Measurements from ENCODE around the gene NEMP1. TPM values are rescaled to one million over a fixed set of nuclear protein-coding genes. Genes with fewer than 3 reads are reported as not detected.

Gene NEMP1
- total RNA-seq, 1 donor = 6.5 TPM

DNA sequence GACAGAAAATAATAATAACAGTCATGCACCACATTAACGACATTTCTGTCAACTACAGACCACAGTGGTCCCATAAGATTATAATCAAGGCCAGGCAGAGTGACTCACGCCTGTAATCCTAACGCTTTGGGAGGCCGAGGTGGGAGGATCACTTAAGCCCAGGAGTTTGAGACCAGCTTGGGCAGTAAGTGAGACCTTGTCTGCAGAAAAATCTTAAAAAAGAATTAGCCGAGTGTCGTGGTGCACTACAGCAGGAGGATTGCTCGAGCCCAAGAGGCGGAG lies 18.9 kb upstream of the NEMP1 start:
- peaks cover 72% of the 10 kb centered on the region for H3K36me3 ChIP-seq (ENCODE audit: insufficient read depth, low read length)
- H3K79me2 ChIP-seq (ENCODE audit: insufficient read depth, low read length) = peaks cover 12% of the 10 kb centered on the region
- no peak overlapping the region for H3K4me2 ChIP-seq (ENCODE audit: insufficient read depth, low read length)
- H2AFZ ChIP-seq (ENCODE audit: low read length) = no peak overlapping the region
- peaks cover 39% of the 10 kb centered on the region for H3K4me1 ChIP-seq (ENCODE audit: insufficient read depth, low read length)
- no peaks in the 10 kb centered on the region for H3K9me3 ChIP-seq (ENCODE audit: low read depth, low read length)
- no peaks in the 10 kb centered on the region for H3K27me3 ChIP-seq (ENCODE audit: insufficient read depth, low read length)
- DNase-seq (ENCODE audit: insufficient read length, low spot score, missing footprints) = peak; percentile 50
- no peak for TF ChIP-seq CTCF (IDR thresholded peaks at IDR 0.05; ENCODE audit: extremely low read depth, low read depth, low read length)
- peak overlapping the region; percentile 48 for H3K27ac ChIP-seq (ENCODE audit: low read depth, low read length)
- peaks cover 19% of the 10 kb centered on the region for H4K20me1 ChIP-seq (ENCODE audit: insufficient read depth, low read length)
- H3K4me3 ChIP-seq (ENCODE audit: insufficient read depth, low read length) = no peak overlapping the region

DNA sequence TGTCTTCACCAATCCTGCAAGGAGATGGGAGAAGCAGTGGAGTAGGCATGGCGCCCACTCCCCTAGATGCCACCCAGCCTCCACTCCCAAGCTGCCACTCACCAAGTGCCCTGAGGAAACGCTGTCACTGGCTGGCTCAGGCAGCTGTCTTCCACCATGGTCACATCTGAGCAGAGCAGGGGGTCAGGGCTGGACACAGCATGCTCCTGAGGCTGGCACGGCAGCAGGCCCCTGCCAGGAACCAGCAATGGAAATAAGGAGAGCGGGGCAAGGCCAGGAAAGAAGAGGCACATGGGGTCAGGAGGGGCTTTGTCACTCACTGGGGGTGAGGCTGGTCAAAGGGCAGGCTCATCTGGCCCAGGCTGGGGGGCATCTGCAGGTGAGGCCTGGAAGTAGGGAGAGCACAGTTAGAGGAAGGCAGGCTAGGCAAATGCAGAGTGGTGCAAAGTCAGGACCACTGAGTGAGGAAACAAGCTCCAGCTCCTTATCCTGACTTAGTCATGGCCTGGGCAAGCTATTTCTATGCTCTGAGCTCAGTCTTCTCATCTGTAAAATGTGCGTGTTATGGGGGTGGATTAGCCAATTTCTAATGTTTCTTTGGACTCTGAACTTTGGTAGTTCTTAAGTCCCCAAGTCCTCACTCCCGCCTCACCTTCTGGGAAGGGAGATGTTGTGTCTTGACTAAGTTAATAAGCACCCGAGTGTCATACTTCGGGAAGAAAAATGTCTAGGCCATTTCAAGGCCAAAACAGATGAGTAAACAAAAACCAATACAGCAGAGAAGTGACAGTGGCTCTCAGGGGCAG lies 18.4 kb upstream of the NEMP1 start:
- peak overlapping the region; percentile 48 for H3K27ac ChIP-seq (ENCODE audit: low read depth, low read length)
- peaks cover 25% of the 10 kb centered on the region for H4K20me1 ChIP-seq (ENCODE audit: insufficient read depth, low read length)
- no peaks in the 10 kb centered on the region for H3K27me3 ChIP-seq (ENCODE audit: insufficient read depth, low read length)
- no peak overlapping the region for H3K4me2 ChIP-seq (ENCODE audit: insufficient read depth, low read length)
- no peak overlapping the region for H3K4me3 ChIP-seq (ENCODE audit: insufficient read depth, low read length)
- H3K4me1 ChIP-seq (ENCODE audit: insufficient read depth, low read length) = peaks cover 45% of the 10 kb centered on the region
- H3K36me3 ChIP-seq (ENCODE audit: insufficient read depth, low read length) = peaks cover 73% of the 10 kb centered on the region
- H3K79me2 ChIP-seq (ENCODE audit: insufficient read depth, low read length) = peaks cover 18% of the 10 kb centered on the region
- H3K9me3 ChIP-seq (ENCODE audit: low read depth, low read length) = no peaks in the 10 kb centered on the region
- TF ChIP-seq CTCF (IDR thresholded peaks at IDR 0.05; ENCODE audit: extremely low read depth, low read depth, low read length) = no peak
- peak; percentile 81 for DNase-seq (ENCODE audit: insufficient read length, low spot score, missing footprints)
- H2AFZ ChIP-seq (ENCODE audit: low read length) = no peak overlapping the region

- no peak overlapping the region for H2AFZ ChIP-seq (ENCODE audit: low read length)
- H3K4me1 ChIP-seq (ENCODE audit: insufficient read depth, low read length) = peaks cover 52% of the 10 kb centered on the region
- no peak overlapping the region for H3K27ac ChIP-seq (ENCODE audit: low read depth, low read length)
- DNase-seq (ENCODE audit: insufficient read length, low spot score, missing footprints) = peak; percentile 54
- no peak for TF ChIP-seq CTCF (IDR thresholded peaks at IDR 0.05; ENCODE audit: extremely low read depth, low read depth, low read length)
- peaks cover 33% of the 10 kb centered on the region for H4K20me1 ChIP-seq (ENCODE audit: insufficient read depth, low read length)
- H3K9me3 ChIP-seq (ENCODE audit: low read depth, low read length) = no peaks in the 10 kb centered on the region
- no peak overlapping the region for H3K4me2 ChIP-seq (ENCODE audit: insufficient read depth, low read length)
- H3K27me3 ChIP-seq (ENCODE audit: insufficient read depth, low read length) = no peaks in the 10 kb centered on the region
- H3K36me3 ChIP-seq (ENCODE audit: insufficient read depth, low read length) = peaks cover 76% of the 10 kb centered on the region
- peaks cover 26% of the 10 kb centered on the region for H3K79me2 ChIP-seq (ENCODE audit: insufficient read depth, low read length)
- no peak overlapping the region for H3K4me3 ChIP-seq (ENCODE audit: insufficient read depth, low read length)
These were observed 17.5 kb upstream of the NEMP1 start for GRCh38 chr12:57096099-57096572.

DNA sequence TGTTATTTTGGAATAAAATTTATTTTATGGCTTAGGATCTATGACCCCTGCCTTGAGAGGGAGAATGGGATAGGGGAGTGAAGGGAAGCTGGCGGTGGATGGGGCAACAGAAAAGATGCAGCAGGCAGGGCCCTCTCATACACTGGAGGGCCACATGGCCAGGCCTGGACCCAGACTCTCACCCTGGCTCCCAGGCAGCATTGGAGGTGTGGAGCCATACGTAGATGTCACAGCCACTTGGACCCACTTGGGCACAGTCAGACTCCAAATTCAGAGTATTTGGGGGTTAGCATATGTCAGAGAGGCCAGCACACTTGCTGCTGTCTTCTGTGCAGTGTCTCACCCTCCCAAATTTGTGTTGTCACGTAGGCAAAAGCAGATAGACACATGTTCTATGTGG lies 16.8 kb upstream of the NEMP1 start:
- Histone ChIP-seq H4K20me1 (ENCODE audit: insufficient read depth, low read length) (peaks cover 40% of the 10 kb centered on the region), H2AFZ (ENCODE audit: low read length) (no peak overlapping the region), H3K36me3 (ENCODE audit: insufficient read depth, low read length) (peaks cover 83% of the 10 kb centered on the region), H3K27ac (ENCODE audit: low read depth, low read length) (no peak overlapping the region), H3K4me2 (ENCODE audit: insufficient read depth, low read length) (no peak overlapping the region), H3K4me1 (ENCODE audit: insufficient read depth, low read length) (peaks cover 59% of the 10 kb centered on the region), H3K27me3 (ENCODE audit: insufficient read depth, low read length) (no peaks in the 10 kb centered on the region), H3K9me3 (ENCODE audit: low read depth, low read length) (no peaks in the 10 kb centered on the region), H3K79me2 (ENCODE audit: insufficient read depth, low read length) (peaks cover 33% of the 10 kb centered on the region), H3K4me3 (ENCODE audit: insufficient read depth, low read length) (no peak overlapping the region)
- TF ChIP-seq CTCF (IDR thresholded peaks at IDR 0.05; ENCODE audit: extremely low read depth, low read depth, low read length) = no peak
- peak; percentile 77 for DNase-seq (ENCODE audit: insufficient read length, low spot score, missing footprints)
